Measurements from ENCODE around the gene GID4. TPM values are rescaled to one million over a fixed set of nuclear protein-coding genes. Genes with fewer than 3 reads are reported as not detected.

GID4 gene
- total and polyA plus RNA-seq, 2 donors (not counting 1 experiment from before 2014, with no cell fraction given): 9.0 to 10.2 TPM

- Histone ChIP-seq H3K4me3 (replicated peaks in 1 of 4; ENCODE audit: control extremely low read depth in 1 of 4, insufficient read depth in 1 of 4, low read depth in 3 of 4, low read length in 4 of 4) (no peak overlapping the region), H4K20me1 (ENCODE audit: control insufficient read depth, extremely low read depth, insufficient read depth, low read length) (no peaks in the 10 kb centered on the region), H3K9ac (ENCODE audit: insufficient read depth, low read length) (no peak overlapping the region), H3K36me3 (ENCODE audit: control insufficient read depth, insufficient read depth, low read length) (peaks cover 6% of the 10 kb centered on the region), H3K9me3 (ENCODE audit: control insufficient read depth, insufficient read depth, low read depth, low read length) (no peaks in the 10 kb centered on the region), H3K27ac (ENCODE audit: insufficient read depth, low read length) (no peak overlapping the region), H3K79me2 (ENCODE audit: control insufficient read depth, insufficient read depth, low read length) (no peaks in the 10 kb centered on the region), H3K4me2 (ENCODE audit: extremely low read depth, insufficient read depth, low read length) (no peak overlapping the region), H3K27me3 (ENCODE audit: control insufficient read depth, insufficient read depth, low read length) (no peaks in the 10 kb centered on the region), H3K4me1 (ENCODE audit: control insufficient read depth, extremely low read depth, insufficient read depth, low read length) (no peaks in the 10 kb centered on the region), H2AFZ (ENCODE audit: low read length) (no peak overlapping the region)
- no peak for DNase-seq (ENCODE audit: low read depth in 2 of 2)
- TF ChIP-seq CTCF (conservative IDR thresholded peaks at IDR 0.05 in 1 of 2, IDR thresholded peaks at IDR 0.05 in 1 of 2; ENCODE audit: low read depth in 1 of 2, low read length in 2 of 2): no peak
- TF ChIP-seq EZH2 (IDR thresholded peaks at IDR 0.05; ENCODE audit: low read length, missing control alignments): no peak
These were observed 24.8 kb downstream of the GID4 start for GRCh38 chr17:18064053-18064452.

- Histone ChIP-seq H4K20me1 (ENCODE audit: control insufficient read depth, extremely low read depth, insufficient read depth, low read length) (no peaks in the 10 kb centered on the region), H3K27ac (ENCODE audit: insufficient read depth, low read length) (no peak overlapping the region), H3K36me3 (ENCODE audit: control insufficient read depth, insufficient read depth, low read length) (peaks cover 6% of the 10 kb centered on the region), H3K4me1 (ENCODE audit: control insufficient read depth, extremely low read depth, insufficient read depth, low read length) (no peaks in the 10 kb centered on the region), H2AFZ (ENCODE audit: low read length) (no peak overlapping the region), H3K4me3 (replicated peaks in 1 of 4; ENCODE audit: control extremely low read depth in 1 of 4, insufficient read depth in 1 of 4, low read depth in 3 of 4, low read length in 4 of 4) (no peak overlapping the region), H3K9ac (ENCODE audit: insufficient read depth, low read length) (no peak overlapping the region), H3K79me2 (ENCODE audit: control insufficient read depth, insufficient read depth, low read length) (no peaks in the 10 kb centered on the region), H3K27me3 (ENCODE audit: control insufficient read depth, insufficient read depth, low read length) (no peaks in the 10 kb centered on the region), H3K4me2 (ENCODE audit: extremely low read depth, insufficient read depth, low read length) (no peak overlapping the region), H3K9me3 (ENCODE audit: control insufficient read depth, insufficient read depth, low read depth, low read length) (no peaks in the 10 kb centered on the region)
- TF ChIP-seq EZH2 (IDR thresholded peaks at IDR 0.05; ENCODE audit: low read length, missing control alignments) (no peak), CTCF (conservative IDR thresholded peaks at IDR 0.05 in 1 of 2, IDR thresholded peaks at IDR 0.05 in 1 of 2; ENCODE audit: low read depth in 1 of 2, low read length in 2 of 2) (no peak)
- DNase-seq (ENCODE audit: low read depth in 2 of 2): no peak
These were observed 26.3 kb downstream of the GID4 start for GRCh38 chr17:18065546-18065945.

GRCh38 chr17:18066866-18067265 is 27.7 kb downstream of the GID4 start:
- Histone ChIP-seq H3K27me3 (ENCODE audit: control insufficient read depth, insufficient read depth, low read length) (no peaks in the 10 kb centered on the region), H3K36me3 (ENCODE audit: control insufficient read depth, insufficient read depth, low read length) (peaks cover 6% of the 10 kb centered on the region), H3K4me1 (ENCODE audit: control insufficient read depth, extremely low read depth, insufficient read depth, low read length) (peaks cover 4% of the 10 kb centered on the region), H3K27ac (ENCODE audit: insufficient read depth, low read length) (no peak overlapping the region), H3K79me2 (ENCODE audit: control insufficient read depth, insufficient read depth, low read length) (no peaks in the 10 kb centered on the region), H3K9ac (ENCODE audit: insufficient read depth, low read length) (no peak overlapping the region), H3K4me3 (replicated peaks in 1 of 4; ENCODE audit: control extremely low read depth in 1 of 4, insufficient read depth in 1 of 4, low read depth in 3 of 4, low read length in 4 of 4) (no peak overlapping the region), H2AFZ (ENCODE audit: low read length) (no peak overlapping the region), H3K4me2 (ENCODE audit: extremely low read depth, insufficient read depth, low read length) (no peak overlapping the region), H3K9me3 (ENCODE audit: control insufficient read depth, insufficient read depth, low read depth, low read length) (no peaks in the 10 kb centered on the region), H4K20me1 (ENCODE audit: control insufficient read depth, extremely low read depth, insufficient read depth, low read length) (no peaks in the 10 kb centered on the region)
- TF ChIP-seq EZH2 (IDR thresholded peaks at IDR 0.05; ENCODE audit: low read length, missing control alignments) (no peak), CTCF (conservative IDR thresholded peaks at IDR 0.05 in 1 of 2, IDR thresholded peaks at IDR 0.05 in 1 of 2; ENCODE audit: low read depth in 1 of 2, low read length in 2 of 2) (no peak)
- DNase-seq (ENCODE audit: low read depth in 2 of 2): no peak

All from fibroblast of lung (primary cell).